ENCODE measurements around the gene MYCBPAP.

The MYCBPAP gene

DNA sequence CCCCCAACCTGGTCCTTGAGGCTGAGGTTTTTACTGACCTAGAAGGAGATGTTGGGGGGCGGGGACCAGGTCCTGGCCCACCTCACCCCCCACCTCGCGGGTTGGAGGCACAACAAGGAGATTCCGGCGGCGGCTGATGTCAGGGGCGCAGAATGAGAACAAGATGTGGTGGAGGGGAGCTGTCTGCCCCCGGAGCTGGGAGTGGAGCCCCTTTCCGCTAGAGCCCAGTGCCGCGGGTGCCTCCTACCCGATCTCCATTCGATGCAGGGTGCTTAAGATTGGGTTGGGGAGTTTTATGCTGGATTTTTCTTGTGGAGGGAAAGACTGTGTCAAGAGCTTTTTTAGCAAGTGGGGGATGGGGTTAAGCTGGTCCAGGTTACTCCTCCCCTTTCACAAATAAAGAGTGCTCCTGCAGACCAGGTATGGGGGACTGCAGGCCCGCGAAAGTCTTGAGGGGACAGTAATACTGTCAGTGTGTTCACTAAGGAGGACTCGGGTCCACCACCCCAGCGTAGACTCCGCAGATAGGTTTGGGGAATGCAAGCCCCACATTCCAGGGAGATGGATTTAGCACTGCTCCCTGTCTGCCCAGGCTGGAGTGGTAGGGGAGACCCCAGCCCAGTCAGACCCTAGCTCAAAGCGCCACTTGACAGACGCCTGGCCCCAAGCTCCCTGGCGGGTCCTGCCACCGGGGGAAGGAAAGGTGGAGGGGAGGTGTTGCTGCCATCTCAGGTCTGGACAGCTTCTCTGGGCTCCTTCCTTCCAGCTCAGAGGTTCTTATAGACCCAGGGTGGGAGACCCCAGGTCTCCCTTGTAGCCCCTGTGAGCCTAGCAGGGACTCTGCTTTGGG is 54.2 kb downstream of the MYCBPAP start:
- no peak overlapping the region for H3K4me3 ChIP-seq (ENCODE audit: low read depth, low read length)

GRCh38 chr17:50563092-50563511 is 54.9 kb downstream of the MYCBPAP start:
- H3K4me3 ChIP-seq (ENCODE audit: low read depth, low read length), result no peak overlapping the region
- TF ChIP-seq, protein P1, sequence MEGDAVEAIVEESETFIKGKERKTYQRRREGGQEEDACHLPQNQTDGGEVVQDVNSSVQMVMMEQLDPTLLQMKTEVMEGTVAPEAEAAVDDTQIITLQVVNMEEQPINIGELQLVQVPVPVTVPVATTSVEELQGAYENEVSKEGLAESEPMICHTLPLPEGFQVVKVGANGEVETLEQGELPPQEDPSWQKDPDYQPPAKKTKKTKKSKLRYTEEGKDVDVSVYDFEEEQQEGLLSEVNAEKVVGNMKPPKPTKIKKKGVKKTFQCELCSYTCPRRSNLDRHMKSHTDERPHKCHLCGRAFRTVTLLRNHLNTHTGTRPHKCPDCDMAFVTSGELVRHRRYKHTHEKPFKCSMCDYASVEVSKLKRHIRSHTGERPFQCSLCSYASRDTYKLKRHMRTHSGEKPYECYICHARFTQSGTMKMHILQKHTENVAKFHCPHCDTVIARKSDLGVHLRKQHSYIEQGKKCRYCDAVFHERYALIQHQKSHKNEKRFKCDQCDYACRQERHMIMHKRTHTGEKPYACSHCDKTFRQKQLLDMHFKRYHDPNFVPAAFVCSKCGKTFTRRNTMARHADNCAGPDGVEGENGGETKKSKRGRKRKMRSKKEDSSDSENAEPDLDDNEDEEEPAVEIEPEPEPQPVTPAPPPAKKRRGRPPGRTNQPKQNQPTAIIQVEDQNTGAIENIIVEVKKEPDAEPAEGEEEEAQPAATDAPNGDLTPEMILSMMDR (IDR thresholded peaks at IDR 0.05; ENCODE audit: borderline replicate concordance, insufficient read depth, low read depth, low read length), result no peak

More for the DNA sequence above, 54.2 kb downstream of the MYCBPAP start:
- TF ChIP-seq, protein P1 (IDR thresholded peaks at IDR 0.05; ENCODE audit: borderline replicate concordance, insufficient read depth, low read depth, low read length), result no peak

DNA sequence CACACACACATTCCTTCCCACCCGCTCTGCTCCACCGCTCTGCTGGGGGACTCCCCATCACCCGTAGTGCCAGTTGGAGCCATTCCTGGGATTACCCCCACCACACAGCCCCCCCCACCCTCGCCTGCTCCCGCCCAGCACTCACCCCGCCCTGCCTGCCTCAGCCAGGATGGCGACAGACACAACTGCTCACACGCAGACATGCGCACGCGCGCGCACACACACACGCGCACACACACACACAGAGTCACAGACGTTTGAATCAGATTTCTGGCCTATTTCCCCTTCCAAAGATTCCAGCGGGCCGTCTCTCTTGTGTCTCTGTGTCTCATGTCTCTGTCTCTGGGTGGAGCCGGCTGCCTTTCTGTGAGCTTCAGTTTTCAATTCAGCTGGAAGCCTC is 56.7 kb downstream of the MYCBPAP start:
- TF ChIP-seq, protein P1 (IDR thresholded peaks at IDR 0.05; ENCODE audit: borderline replicate concordance, insufficient read depth, low read depth, low read length), result no peak
- H3K4me3 ChIP-seq (ENCODE audit: low read depth, low read length), result no peak overlapping the region

DNA sequence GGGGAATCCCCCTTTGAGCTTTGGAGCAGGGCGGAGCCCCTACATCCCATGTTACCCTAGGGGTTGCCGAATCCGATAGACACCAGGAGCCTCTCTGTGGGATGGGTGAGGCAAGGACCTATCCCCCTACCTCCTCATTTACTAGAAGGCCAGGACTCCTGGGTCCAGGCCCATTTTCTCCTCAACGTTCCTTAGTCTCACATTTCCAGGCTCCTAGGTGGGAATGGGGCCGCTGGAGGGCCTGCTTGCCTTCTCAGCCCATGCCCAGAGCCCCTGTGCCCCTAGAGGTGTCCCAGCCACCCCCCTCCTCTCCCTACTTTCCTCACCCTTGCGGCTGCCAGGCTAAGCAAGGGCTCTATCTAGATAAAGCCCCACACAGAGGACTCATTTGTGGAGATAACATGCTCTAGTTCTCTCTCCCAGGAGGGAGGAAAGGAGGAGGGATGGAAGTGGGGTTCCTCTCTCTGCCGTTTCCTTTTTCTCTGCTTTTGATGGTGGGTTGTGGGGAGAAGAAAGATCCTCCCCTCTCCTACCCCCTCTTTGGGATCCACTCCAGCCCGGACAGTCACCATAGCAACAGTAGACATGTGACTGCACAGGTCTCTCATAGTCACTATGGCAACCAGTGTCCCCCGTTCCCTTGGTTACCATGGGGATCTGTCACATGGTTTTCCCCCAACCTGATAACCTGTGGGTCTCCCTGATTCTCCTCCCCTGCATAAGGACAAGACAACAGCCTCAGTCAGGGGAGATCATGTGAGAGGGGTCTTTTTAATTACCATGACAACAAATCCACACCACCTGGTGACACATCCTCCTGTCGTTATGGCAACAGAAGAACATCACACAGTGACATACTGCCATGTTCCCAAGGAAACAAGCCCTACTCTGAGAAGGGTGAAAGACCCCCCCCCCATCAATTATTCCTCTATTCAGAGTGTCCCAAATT is 57.4 kb downstream of the MYCBPAP start:
- no peak overlapping the region for H3K4me3 ChIP-seq (ENCODE audit: low read depth, low read length)
- TF ChIP-seq, protein P1 (IDR thresholded peaks at IDR 0.05; ENCODE audit: borderline replicate concordance, insufficient read depth, low read depth, low read length), result no peak

- H3K4me3 ChIP-seq (ENCODE audit: low read depth, low read length), result no peak overlapping the region
- TF ChIP-seq, protein P1 (IDR thresholded peaks at IDR 0.05; ENCODE audit: borderline replicate concordance, insufficient read depth, low read depth, low read length), result no peak
Measured at GRCh38 chr17:50566886-50567285, 58.6 kb downstream of the MYCBPAP start.

DNA sequence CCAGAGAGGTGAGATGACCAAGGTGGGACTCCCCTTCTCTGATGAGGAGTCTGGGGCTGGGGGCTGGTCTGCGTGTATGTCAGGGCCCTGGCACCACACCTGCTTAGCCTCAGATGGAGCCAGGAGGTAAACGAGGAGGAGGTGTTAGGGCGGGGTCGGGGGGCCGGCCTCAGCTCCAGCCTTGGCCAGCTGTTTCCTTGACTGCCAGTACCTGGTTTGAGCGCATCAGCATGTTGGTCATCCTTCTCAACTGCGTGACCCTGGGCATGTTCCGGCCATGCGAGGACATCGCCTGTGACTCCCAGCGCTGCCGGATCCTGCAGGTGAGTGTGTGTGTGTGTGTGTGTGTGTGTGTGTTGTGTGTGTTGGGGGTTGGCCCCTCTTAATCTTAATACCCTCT is 60.4 kb downstream of the MYCBPAP start:
- TF ChIP-seq, protein P1 (IDR thresholded peaks at IDR 0.05; ENCODE audit: borderline replicate concordance, insufficient read depth, low read depth, low read length), result no peak

More for the DNA sequence above, 60.4 kb downstream of the MYCBPAP start:
- H3K4me3 ChIP-seq (ENCODE audit: low read depth, low read length), result no peak overlapping the region

All from GM12875 (cell line).